HL-60 (cell line): ENCODE data around the gene KCNA4.
"Not testable (repeated sequence)": the region's sequence is repeated elsewhere in the genome, so short reads cannot be mapped to it uniquely, and the experiment has no call there.

ENCODE experiments used
- SPI1 ChIP-seq: IDR thresholded peaks from 2 replicates; pipeline ENCODE4 v1.6.1; 2012; ENCODE audit warnings: low read depth, mild to moderate bottlenecking, borderline replicate concordance
- TF ChIP-seq, protein P1 (sequence below): IDR thresholded peaks from one replicate; pipeline ENCODE4 v1.5.1; 2011; ENCODE audit warnings: low read length, control low read depth, inconsistent platforms; ENCODE audit not compliant: insufficient read depth

DNA sequence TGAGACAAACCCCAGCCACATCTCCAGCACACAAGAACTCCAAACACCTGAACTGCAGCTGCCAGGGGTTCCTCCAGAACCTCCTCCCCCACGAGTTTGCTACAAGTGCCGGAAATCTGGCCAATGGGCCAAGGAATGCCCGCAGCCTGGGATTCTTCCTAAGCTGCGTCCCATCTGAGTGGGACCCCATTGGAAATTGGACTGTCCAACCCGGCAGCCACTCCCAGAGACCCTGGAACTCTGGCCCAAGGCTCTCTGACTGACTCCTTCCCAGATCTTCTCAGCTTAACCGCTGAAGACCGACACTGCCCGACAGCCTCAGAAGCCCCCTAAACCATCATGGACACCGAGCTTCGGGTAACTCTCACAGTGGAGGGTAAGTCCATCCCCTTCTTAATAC, 41.2 kb downstream of the KCNA4 start:
- TF ChIP-seq, protein P1, sequence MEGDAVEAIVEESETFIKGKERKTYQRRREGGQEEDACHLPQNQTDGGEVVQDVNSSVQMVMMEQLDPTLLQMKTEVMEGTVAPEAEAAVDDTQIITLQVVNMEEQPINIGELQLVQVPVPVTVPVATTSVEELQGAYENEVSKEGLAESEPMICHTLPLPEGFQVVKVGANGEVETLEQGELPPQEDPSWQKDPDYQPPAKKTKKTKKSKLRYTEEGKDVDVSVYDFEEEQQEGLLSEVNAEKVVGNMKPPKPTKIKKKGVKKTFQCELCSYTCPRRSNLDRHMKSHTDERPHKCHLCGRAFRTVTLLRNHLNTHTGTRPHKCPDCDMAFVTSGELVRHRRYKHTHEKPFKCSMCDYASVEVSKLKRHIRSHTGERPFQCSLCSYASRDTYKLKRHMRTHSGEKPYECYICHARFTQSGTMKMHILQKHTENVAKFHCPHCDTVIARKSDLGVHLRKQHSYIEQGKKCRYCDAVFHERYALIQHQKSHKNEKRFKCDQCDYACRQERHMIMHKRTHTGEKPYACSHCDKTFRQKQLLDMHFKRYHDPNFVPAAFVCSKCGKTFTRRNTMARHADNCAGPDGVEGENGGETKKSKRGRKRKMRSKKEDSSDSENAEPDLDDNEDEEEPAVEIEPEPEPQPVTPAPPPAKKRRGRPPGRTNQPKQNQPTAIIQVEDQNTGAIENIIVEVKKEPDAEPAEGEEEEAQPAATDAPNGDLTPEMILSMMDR, result not testable (repeated sequence)
- not testable (repeated sequence) for TF ChIP-seq SPI1
